Pericardium fibroblast (primary cell): ENCODE measurements around the gene TTC14. TPM values are rescaled to one million over a fixed set of nuclear protein-coding genes. Genes with fewer than 3 reads are reported as not detected.

Experiments
- total RNA-seq: library from RNA; depleted of rRNA; stranded (reverse); fragments of >200 nt; gene quantifications from 2 replicates; pipeline ENCODE4 v1.2.3, GENCODE V29; 2015

Gene TTC14, protein sequence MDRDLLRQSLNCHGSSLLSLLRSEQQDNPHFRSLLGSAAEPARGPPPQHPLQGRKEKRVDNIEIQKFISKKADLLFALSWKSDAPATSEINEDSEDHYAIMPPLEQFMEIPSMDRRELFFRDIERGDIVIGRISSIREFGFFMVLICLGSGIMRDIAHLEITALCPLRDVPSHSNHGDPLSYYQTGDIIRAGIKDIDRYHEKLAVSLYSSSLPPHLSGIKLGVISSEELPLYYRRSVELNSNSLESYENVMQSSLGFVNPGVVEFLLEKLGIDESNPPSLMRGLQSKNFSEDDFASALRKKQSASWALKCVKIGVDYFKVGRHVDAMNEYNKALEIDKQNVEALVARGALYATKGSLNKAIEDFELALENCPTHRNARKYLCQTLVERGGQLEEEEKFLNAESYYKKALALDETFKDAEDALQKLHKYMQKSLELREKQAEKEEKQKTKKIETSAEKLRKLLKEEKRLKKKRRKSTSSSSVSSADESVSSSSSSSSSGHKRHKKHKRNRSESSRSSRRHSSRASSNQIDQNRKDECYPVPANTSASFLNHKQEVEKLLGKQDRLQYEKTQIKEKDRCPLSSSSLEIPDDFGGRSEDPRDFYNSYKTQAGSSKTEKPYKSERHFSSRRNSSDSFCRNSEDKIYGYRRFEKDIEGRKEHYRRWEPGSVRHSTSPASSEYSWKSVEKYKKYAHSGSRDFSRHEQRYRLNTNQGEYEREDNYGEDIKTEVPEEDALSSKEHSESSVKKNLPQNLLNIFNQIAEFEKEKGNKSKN
- total RNA-seq: 34.2 and 45.5 TPM in 2 replicates

DNA sequence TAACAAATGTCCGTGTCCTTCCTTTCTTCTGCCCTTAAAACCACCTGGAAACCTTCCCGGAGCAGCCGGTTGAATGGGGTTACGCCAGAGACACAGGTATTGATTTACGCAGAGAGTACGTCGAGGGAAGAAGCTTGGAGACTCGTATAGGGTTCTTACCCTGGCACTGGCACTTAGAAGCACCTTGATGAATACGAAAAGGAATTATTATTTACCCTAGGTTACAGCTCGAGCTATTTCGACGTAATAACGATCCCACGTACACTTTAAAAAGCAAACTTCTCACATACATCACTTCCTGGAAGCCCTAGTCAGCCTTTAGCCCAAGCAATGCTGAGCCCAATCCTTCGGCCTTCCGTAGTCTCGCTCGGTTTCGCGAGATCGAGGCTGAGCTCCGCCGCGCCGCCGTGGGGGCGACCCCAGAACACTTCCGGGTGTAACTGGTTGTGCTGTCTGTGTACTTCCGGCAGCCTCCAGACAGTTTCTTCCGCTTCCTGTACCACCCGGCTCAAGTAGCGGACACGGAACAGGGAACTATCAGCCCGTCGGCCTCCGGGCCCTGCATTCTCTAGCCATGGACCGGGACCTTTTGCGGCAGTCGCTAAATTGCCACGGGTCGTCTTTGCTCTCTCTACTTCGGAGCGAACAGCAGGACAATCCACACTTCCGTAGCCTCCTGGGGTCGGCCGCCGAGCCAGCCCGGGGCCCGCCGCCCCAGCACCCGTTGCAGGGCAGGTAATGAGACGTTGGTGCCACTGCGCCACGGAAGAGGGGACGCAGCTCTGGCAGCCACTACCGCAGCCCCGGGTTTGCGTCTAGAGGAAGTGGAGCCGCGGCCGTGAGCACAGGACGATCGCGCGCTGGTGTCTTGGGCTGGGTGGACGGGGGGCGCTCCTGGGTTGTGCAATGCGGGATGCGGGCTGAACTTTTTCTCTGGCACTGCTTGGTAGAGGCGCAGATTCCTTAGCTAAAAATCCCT lies at the start of gene TTC14:
Gene TTC14, plus strand, starts transcription at position 476 of the 979 bp plus-strand sequence. Its CDS starts 99 bp downstream, at position 575.

Other genes starting within 250 kb of the TTC14 start
- gene CCDC39, start 77.3 kb downstream of the TTC14 start, total RNA-seq: 0.23 TPM in 1 of 2 replicates, not detected in the other